ENCODE results near the gene MFAP3L. TPM values are rescaled to one million over a fixed set of nuclear protein-coding genes. Genes with fewer than 3 reads are reported as not detected.

The MFAP3L gene
- total and polyA plus RNA-seq, 2 donors (not counting 3 experiments of a cell fraction or from before 2014, with no cell fraction given) = 0.22 to 0.23 TPM

DNA sequence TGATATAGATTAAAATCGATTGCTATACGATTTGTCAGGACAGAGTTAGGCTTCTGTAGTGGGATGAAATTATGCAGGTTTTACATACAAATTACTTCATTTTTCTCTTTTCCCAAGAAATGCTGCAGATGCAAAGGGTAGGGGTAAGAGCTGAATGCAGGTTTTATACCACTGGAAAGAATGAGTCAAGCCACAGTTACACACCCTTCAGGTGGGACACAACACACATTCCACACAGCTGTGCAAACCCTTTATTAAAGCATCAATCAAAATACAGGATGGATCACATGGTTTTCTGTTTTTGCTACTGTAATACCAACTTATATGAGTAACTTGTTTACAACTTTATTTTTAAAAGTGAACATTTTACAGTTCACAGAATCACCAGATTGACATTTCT is 39.8 kb downstream of the MFAP3L start:
- no TSS peak for BruUV-seq (replicated peaks)
- TF ChIP-seq MAX (IDR thresholded peaks at IDR 0.05; ENCODE audit: insufficient read depth, insufficient read length) (no peak), JUN (IDR thresholded peaks at IDR 0.05; ENCODE audit: borderline replicate concordance, insufficient read depth, insufficient read length, low read depth) (no peak), POLR2AphosphoS5 (IDR thresholded peaks at IDR 0.05; ENCODE audit: insufficient read depth, low read depth, low read length) (no peak), CTCF (IDR thresholded peaks at IDR 0.05; ENCODE audit: extremely low read depth in 1 of 2, insufficient read depth in 1 of 2, low read depth in 1 of 2, low read length in 2 of 2) (no peak), MYC (IDR thresholded peaks at IDR 0.05; ENCODE audit: low read depth, low read length) (no peak), POLR2A (IDR thresholded peaks at IDR 0.05; ENCODE audit: low read depth, low read length) (no peak), GATA2 (IDR thresholded peaks at IDR 0.05; ENCODE audit: insufficient read depth, insufficient read length, low read depth, low read length) (no peak), EZH2 (IDR thresholded peaks at IDR 0.05; ENCODE audit: borderline replicate concordance, low read depth, low read length, severe bottlenecking) (no peak), FOS (IDR thresholded peaks at IDR 0.05; ENCODE audit: borderline replicate concordance, insufficient read depth, low read length) (no peak)
- dilution Hi-C loops (cut with MboI; ENCODE audit: extremely low pct_ligation_motif_present, low sequenced_read_pairs) = no loop called here

More for the DNA sequence above, 39.8 kb downstream of the MFAP3L start:
- POLR2A ChIA-PET = no interaction called here
- FAIRE-seq = no peak
- Histone ChIP-seq H3K27me3 (ENCODE audit: control insufficient read depth in 2 of 2, insufficient read depth in 2 of 2, low read length in 2 of 2) (no peaks in the 10 kb centered on the region), H2AFZ (ENCODE audit: low read depth, low read length) (no peak overlapping the region), H3K4me1 (ENCODE audit: control insufficient read depth, extremely low read depth, insufficient read depth, low read length) (no peaks in the 10 kb centered on the region), H4K20me1 (replicated peaks; ENCODE audit: control insufficient read depth, extremely low read depth, insufficient read depth, low read length) (no peaks in the 10 kb centered on the region), H3K27ac (ENCODE audit: insufficient read depth, low read depth, low read length) (no peak overlapping the region), H3K9ac (replicated peaks; ENCODE audit: extremely low read depth, insufficient read depth, low read length) (no peak overlapping the region), H3K4me3 (replicated peaks in 1 of 3; ENCODE audit: insufficient read depth in 1 of 3, low read depth in 1 of 3, low read length in 3 of 3) (no peak overlapping the region), H3K9me3 (replicated peaks; ENCODE audit: control insufficient read depth, insufficient read depth, low read length) (no peaks in the 10 kb centered on the region), H3K79me2 (ENCODE audit: control insufficient read depth, insufficient read depth, low read length) (no peaks in the 10 kb centered on the region), H3K4me2 (ENCODE audit: insufficient read depth, low read length) (no peak overlapping the region), H3K9me1 (replicated peaks; ENCODE audit: control insufficient read depth, extremely low read depth, insufficient read depth, low read length) (no peaks in the 10 kb centered on the region), H3K36me3 (ENCODE audit: control insufficient read depth in 2 of 2, extremely low read depth in 1 of 2, insufficient read depth in 2 of 2, low read length in 2 of 2) (no peaks in the 10 kb centered on the region)
- intact Hi-C loops (cut with micrococcal nuclease) = no loop called here
- no peak for DNase-seq (ENCODE audit: low read depth, low spot score)
- CTCF ChIA-PET = no interaction called here

All from endothelial cell of umbilical vein (primary cell).